GM19452 (cell line): ENCODE data around the gene CPB2.
A peak's percentile ranks its signal among the peaks of the same experiment; 100 is the strongest.

Experiments used
- ATAC-seq: cut with Tn5 transposase; IDR thresholded peaks from one replicate; pipeline ENCODE4 v1.9.1; 2021; ENCODE audit not compliant: unreplicated experiment

CPB2 gene

GRCh38 chr13:46100191-46100815 is 4.5 kb downstream of the CPB2 start:
- ATAC-seq = no peak

GRCh38 chr13:46097663-46098062 is 7.2 kb downstream of the CPB2 start:
- ATAC-seq = no peak

GRCh38 chr13:46097015-46097414 is 7.8 kb downstream of the CPB2 start:
- ATAC-seq = no peak

GRCh38 chr13:46094478-46094877 is 10.4 kb downstream of the CPB2 start:
- ATAC-seq = no peak

- no peak for ATAC-seq
Observed at GRCh38 chr13:46088821-46089562, 15.8 kb downstream of the CPB2 start.

GRCh38 chr13:46087481-46087880 is 17.4 kb downstream of the CPB2 start:
- ATAC-seq = no peak

GRCh38 chr13:46086985-46087384 is 17.8 kb downstream of the CPB2 start:
- no peak for ATAC-seq

- no peak for ATAC-seq
Observed at GRCh38 chr13:46086421-46086922, 18.4 kb downstream of the CPB2 start.

GRCh38 chr13:46085737-46086136 is 19.1 kb downstream of the CPB2 start:
- ATAC-seq = no peak

- no peak for ATAC-seq
Observed at GRCh38 chr13:46082324-46082723, 22.5 kb downstream of the CPB2 start.

GRCh38 chr13:46079770-46080169 is 25.1 kb downstream of the CPB2 start:
- no peak for ATAC-seq

- ATAC-seq = no peak
Observed at GRCh38 chr13:46077265-46077664, 27.6 kb downstream of the CPB2 start.

GRCh38 chr13:46076827-46077226 is 28.0 kb downstream of the CPB2 start:
- no peak for ATAC-seq

GRCh38 chr13:46075811-46076210 is 29.0 kb downstream of the CPB2 start:
- no peak for ATAC-seq

GRCh38 chr13:46071590-46072249 is 33.1 kb downstream of the CPB2 start:
- ATAC-seq = peak; percentile 91

- no peak for ATAC-seq
Observed at GRCh38 chr13:46063292-46063691, 41.5 kb downstream of the CPB2 start.

GRCh38 chr13:46062185-46062584 is 42.6 kb downstream of the CPB2 start:
- no peak for ATAC-seq

- no peak for ATAC-seq
Observed at GRCh38 chr13:46059405-46059804, 45.4 kb downstream of the CPB2 start.

GRCh38 chr13:46058268-46058667 is 46.6 kb downstream of the CPB2 start:
- no peak for ATAC-seq

GRCh38 chr13:46057256-46058015 is 47.4 kb downstream of the CPB2 start:
- no peak for ATAC-seq
